SK-N-MC (cell line): ENCODE data around the gene ELAVL3.

Experiments
- EZH2 ChIP-seq: fragments of 200-600 bp; sonication (generic); IDR thresholded peaks from one replicate; pipeline ENCODE4 v1.6.1; 2017; ENCODE audit warnings: antibody characterized with exemption
- FOXP2 ChIP-seq: optimal IDR thresholded peaks from 2 replicates; pipeline ENCODE3; 2011; ENCODE audit warnings: mild to moderate bottlenecking, moderate library complexity; ENCODE audit not compliant: insufficient read depth; ENCODE audit errors: extremely low read length, control extremely low read depth
- POLR2AphosphoS5 ChIP-seq: IDR thresholded peaks from 2 replicates; pipeline ENCODE4 v1.6.1; 2012; ENCODE audit warnings: mild to moderate bottlenecking, low read depth, low read length, borderline replicate concordance

- no peak for TF ChIP-seq POLR2AphosphoS5
- TF ChIP-seq EZH2: no peak
- no peak for TF ChIP-seq FOXP2
These were observed 26.1 kb upstream of the ELAVL3 start for GRCh38 chr19:11506967-11507366.
